Activated naive CD4-positive, alpha-beta T cell treated with anti-CD3 and anti-CD28 coated beads for 36 hours (primary cell): ENCODE data around the gene SOAT1. TPM values are rescaled to one million over a fixed set of nuclear protein-coding genes. Genes with fewer than 3 reads are reported as not detected.

Experiments
- CTCF ChIA-PET: fragments of 350-600 bp; sonication (Branson Sonifier 250); formaldehyde crosslinking; loops from one replicate; lab custom pipeline; 2021; ENCODE audit warnings: antibody characterized with exemption; lab: Charles Lee
- DNase-seq: peaks from one replicate; pipeline ENCODE4 v3.0.0-alpha.2; 2020
- H3K27ac Mint-ChIP-seq: one replicate; pipeline ENCODE4 v1.8.0; 2021; ENCODE audit warnings: mild to moderate bottlenecking, mixed read lengths
- H3K27me3 Mint-ChIP-seq: one replicate; pipeline ENCODE4 v1.8.0; 2021; ENCODE audit warnings: low read depth, mixed read lengths
- H3K36me3 Mint-ChIP-seq: one replicate; pipeline ENCODE4 v1.8.0; 2021; ENCODE audit warnings: low read depth, mixed read lengths
- H3K4me1 Mint-ChIP-seq: one replicate; pipeline ENCODE4 v1.8.0; 2021; ENCODE audit warnings: low read depth, mixed read lengths
- H3K4me3 Mint-ChIP-seq: one replicate; pipeline ENCODE4 v1.8.0; 2021; ENCODE audit warnings: mild to moderate bottlenecking, moderate library complexity, mixed read lengths
- H3K9me3 Mint-ChIP-seq: one replicate; pipeline ENCODE4 v1.8.0; 2021; ENCODE audit warnings: mixed read lengths
- intact Hi-C: fragments of 100-400 bp; cut with micrococcal nuclease; formaldehyde crosslinking; loops from one replicate; pipeline ENCODE4 v1.15.1; 2023
- total RNA-seq, 2 experiments: library from RNA; stranded (reverse); gene quantifications; one replicate each; pipeline ENCODE4 v1.2.3, GENCODE V29; 2021

The SOAT1 gene
- total RNA-seq, 2 experiments from 2014 or later, result 38.8 to 42.4 TPM

DNA sequence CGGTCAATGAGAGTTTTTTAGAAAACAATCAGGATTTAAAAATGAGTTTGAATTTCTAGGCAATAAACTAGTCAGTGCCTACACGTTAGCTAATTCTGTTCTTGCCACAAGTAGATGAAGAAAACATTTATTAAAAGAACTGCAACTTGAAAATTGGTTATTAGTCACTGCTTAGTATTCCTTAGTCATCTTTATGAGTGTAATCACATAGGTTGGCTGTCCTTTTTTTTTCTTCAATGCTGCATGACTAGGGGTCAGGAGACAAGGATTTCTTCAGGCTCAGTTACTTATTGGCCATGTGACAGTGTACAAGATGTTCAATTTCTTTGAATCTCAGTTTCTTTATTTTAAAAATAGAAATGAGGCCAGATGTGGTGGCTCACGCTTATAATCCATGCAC, 17.1 kb downstream of the SOAT1 start:
- Mint-ChIP-seq H3K9me3 (no peaks in the 10 kb centered on the region), H3K4me1 (peaks cover 37% of the 10 kb centered on the region), H3K4me3 (no peak overlapping the region), H3K36me3 (peaks cover 41% of the 10 kb centered on the region), H3K27ac (no peak overlapping the region), H3K27me3 (no peaks in the 10 kb centered on the region)
- no peak for DNase-seq
- intact Hi-C loops, result no loop called here
- CTCF ChIA-PET, result no interaction called here

- Mint-ChIP-seq H3K4me3 (no peak overlapping the region), H3K9me3 (no peaks in the 10 kb centered on the region), H3K4me1 (peaks cover 32% of the 10 kb centered on the region), H3K27me3 (no peaks in the 10 kb centered on the region), H3K27ac (no peak overlapping the region), H3K36me3 (peaks cover 39% of the 10 kb centered on the region)
- DNase-seq, result no peak
- intact Hi-C loops, result no loop called here
- CTCF ChIA-PET, result no interaction called here
Measured at GRCh38 chr1:179311149-179311700, 17.6 kb downstream of the SOAT1 start.

- Mint-ChIP-seq H3K27ac (no peak overlapping the region), H3K9me3 (no peaks in the 10 kb centered on the region), H3K4me3 (no peak overlapping the region), H3K4me1 (peaks cover 35% of the 10 kb centered on the region), H3K27me3 (no peaks in the 10 kb centered on the region), H3K36me3 (peaks cover 30% of the 10 kb centered on the region)
- CTCF ChIA-PET, result interaction anchor here (0.6 kb wide), 1 partner anchor 62 kb away, joined by 3 read pairs; no protein-coding TSS in a partner anchor
- intact Hi-C loops, result no loop called here
- DNase-seq, result no peak
Measured at GRCh38 chr1:179313004-179313403, 19.4 kb downstream of the SOAT1 start.

- no peaks in the 10 kb centered on the region for H3K27me3 Mint-ChIP-seq
- no peaks in the 10 kb centered on the region for H3K9me3 Mint-ChIP-seq
- peaks cover 42% of the 10 kb centered on the region for H3K4me1 Mint-ChIP-seq
- intact Hi-C loops, result no loop called here
- peaks cover 38% of the 10 kb centered on the region for H3K36me3 Mint-ChIP-seq
- DNase-seq, result no peak
- H3K4me3 Mint-ChIP-seq, result no peak overlapping the region
- CTCF ChIA-PET, result no interaction called here
- no peak overlapping the region for H3K27ac Mint-ChIP-seq
Measured at GRCh38 chr1:179314928-179315327, 21.3 kb downstream of the SOAT1 start.

- Mint-ChIP-seq H3K4me1 (peaks cover 36% of the 10 kb centered on the region), H3K27ac (no peak overlapping the region), H3K27me3 (no peaks in the 10 kb centered on the region), H3K9me3 (no peaks in the 10 kb centered on the region), H3K36me3 (peaks cover 43% of the 10 kb centered on the region), H3K4me3 (no peak overlapping the region)
- DNase-seq, result no peak
- intact Hi-C loops, result no loop called here
- CTCF ChIA-PET, result no interaction called here
Measured at GRCh38 chr1:179318491-179318890, 24.9 kb downstream of the SOAT1 start.

- peaks cover 36% of the 10 kb centered on the region for H3K4me1 Mint-ChIP-seq
- H3K4me3 Mint-ChIP-seq, result no peak overlapping the region
- CTCF ChIA-PET, result no interaction called here
- peaks cover 52% of the 10 kb centered on the region for H3K36me3 Mint-ChIP-seq
- DNase-seq, result no peak
- no peak overlapping the region for H3K27ac Mint-ChIP-seq
- H3K27me3 Mint-ChIP-seq, result no peaks in the 10 kb centered on the region
- intact Hi-C loops, result no loop called here
- no peaks in the 10 kb centered on the region for H3K9me3 Mint-ChIP-seq
Measured at GRCh38 chr1:179321533-179322216, 28.1 kb downstream of the SOAT1 start.

DNA sequence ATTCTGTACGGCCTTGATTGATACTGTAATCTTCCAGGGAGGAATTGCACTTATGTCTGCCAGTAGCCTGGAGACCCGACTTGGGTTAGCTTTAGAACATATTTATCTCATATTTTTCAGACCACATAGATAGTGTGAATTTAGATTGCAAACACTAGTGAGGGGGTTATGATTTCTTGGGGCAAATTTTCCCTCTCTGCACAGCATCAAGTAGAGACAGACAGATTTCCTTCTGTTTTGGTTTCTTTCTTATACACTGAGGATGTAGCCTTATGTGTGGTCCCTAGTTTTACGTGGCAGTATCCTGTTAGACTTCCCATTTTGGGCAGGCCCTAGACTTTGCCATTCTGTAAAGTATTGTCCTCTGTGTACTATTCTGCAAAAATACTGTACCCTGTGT, 29.0 kb downstream of the SOAT1 start:
- Mint-ChIP-seq H3K27ac (no peak overlapping the region), H3K4me1 (peaks cover 32% of the 10 kb centered on the region), H3K36me3 (peaks cover 53% of the 10 kb centered on the region), H3K27me3 (no peaks in the 10 kb centered on the region), H3K4me3 (no peak overlapping the region), H3K9me3 (no peaks in the 10 kb centered on the region)
- CTCF ChIA-PET, result interaction anchor here (0.6 kb wide), 1 partner anchor 492 kb away, joined by 3 read pairs; no protein-coding TSS in a partner anchor
- intact Hi-C loops, result no loop called here
- DNase-seq, result no peak

- no peak overlapping the region for H3K27ac Mint-ChIP-seq
- intact Hi-C loops, result no loop called here
- H3K4me3 Mint-ChIP-seq, result no peak overlapping the region
- H3K27me3 Mint-ChIP-seq, result no peaks in the 10 kb centered on the region
- H3K9me3 Mint-ChIP-seq, result no peaks in the 10 kb centered on the region
- CTCF ChIA-PET, result interaction anchor here (0.6 kb wide), 1 partner anchor 105 kb away, joined by 6 read pairs; no protein-coding TSS in a partner anchor
- H3K36me3 Mint-ChIP-seq, result peaks cover 51% of the 10 kb centered on the region
- H3K4me1 Mint-ChIP-seq, result peaks cover 25% of the 10 kb centered on the region
- no peak for DNase-seq
Measured at GRCh38 chr1:179323436-179323835, 29.8 kb downstream of the SOAT1 start.

DNA sequence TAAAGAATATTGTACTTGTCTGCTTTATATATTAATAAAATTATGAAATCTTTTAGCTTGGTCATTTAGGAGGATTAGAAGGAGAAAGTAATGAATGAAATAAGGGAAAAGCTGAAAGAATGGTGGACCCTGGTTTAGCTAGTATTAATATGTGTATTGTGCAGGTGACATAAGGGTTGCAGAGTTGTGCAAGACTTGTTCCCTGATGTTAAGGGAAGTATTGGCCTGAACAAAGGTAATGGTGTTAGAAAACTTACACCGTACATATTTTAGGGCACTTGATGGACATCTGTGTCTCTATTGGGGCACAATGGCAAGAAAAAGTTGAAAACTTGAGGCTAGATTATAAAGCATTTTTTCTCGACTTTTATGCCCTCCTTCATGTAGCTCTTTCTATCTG, 32.2 kb downstream of the SOAT1 start:
- no peaks in the 10 kb centered on the region for H3K9me3 Mint-ChIP-seq
- peaks cover 46% of the 10 kb centered on the region for H3K36me3 Mint-ChIP-seq
- H3K4me1 Mint-ChIP-seq, result peaks cover 26% of the 10 kb centered on the region
- intact Hi-C loops, result no loop called here
- CTCF ChIA-PET, result interaction anchor here (0.6 to 1.3 kb wide), 2 partner anchors 26 to 43 kb away, joined by 3 read pairs; no protein-coding TSS in a partner anchor
- no peak for DNase-seq
- no peaks in the 10 kb centered on the region for H3K27me3 Mint-ChIP-seq
- no peak overlapping the region for H3K4me3 Mint-ChIP-seq
- H3K27ac Mint-ChIP-seq, result no peak overlapping the region

- H3K36me3 Mint-ChIP-seq, result peaks cover 39% of the 10 kb centered on the region
- H3K4me3 Mint-ChIP-seq, result no peak overlapping the region
- CTCF ChIA-PET, result interaction anchor here (1.3 to 1.5 kb wide), 2 partner anchors 34 to 42 kb away, joined by 3 read pairs; partner anchors contain the start of gene SOAT1
- no peak for DNase-seq
- intact Hi-C loops, result no loop called here
- H3K27ac Mint-ChIP-seq, result no peak overlapping the region
- H3K27me3 Mint-ChIP-seq, result no peaks in the 10 kb centered on the region
- no peaks in the 10 kb centered on the region for H3K9me3 Mint-ChIP-seq
- H3K4me1 Mint-ChIP-seq, result peaks cover 22% of the 10 kb centered on the region
Measured at GRCh38 chr1:179326746-179327145, 33.1 kb downstream of the SOAT1 start.

- intact Hi-C loops, result no loop called here
- DNase-seq, result no peak
- no peak overlapping the region for H3K4me3 Mint-ChIP-seq
- CTCF ChIA-PET, result interaction anchor here (1.3 to 1.5 kb wide), 2 partner anchors 34 to 42 kb away, joined by 3 read pairs; partner anchors contain the start of gene SOAT1
- H3K27ac Mint-ChIP-seq, result no peak overlapping the region
- H3K9me3 Mint-ChIP-seq, result no peaks in the 10 kb centered on the region
- H3K36me3 Mint-ChIP-seq, result peaks cover 35% of the 10 kb centered on the region
- no peaks in the 10 kb centered on the region for H3K27me3 Mint-ChIP-seq
- peaks cover 19% of the 10 kb centered on the region for H3K4me1 Mint-ChIP-seq
Measured at GRCh38 chr1:179327196-179327595, 33.6 kb downstream of the SOAT1 start.

DNA sequence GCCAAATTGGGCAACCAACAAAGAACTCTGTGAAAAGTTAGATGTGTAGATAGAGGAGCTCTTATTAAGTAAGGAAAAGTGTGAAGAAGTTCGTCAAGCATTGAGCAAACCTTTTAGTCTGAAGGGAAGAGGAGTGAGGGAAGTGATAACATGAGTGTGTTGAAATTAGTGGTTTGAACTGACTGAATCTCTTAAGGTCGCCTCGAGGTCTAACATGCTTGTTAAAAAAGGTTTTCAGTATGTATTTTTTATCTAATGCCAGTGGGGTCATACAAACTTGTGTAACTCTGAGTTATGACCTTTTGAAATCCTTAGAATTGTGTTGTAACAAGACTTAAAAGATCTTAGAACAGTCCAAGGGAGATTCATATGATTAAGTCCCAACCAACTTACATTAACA, 34.1 kb downstream of the SOAT1 start:
- CTCF ChIA-PET, result interaction anchor here (1.5 kb wide), 1 partner anchor 35 kb away, joined by 3 read pairs; the partner anchor contains the start of gene SOAT1
- H3K4me1 Mint-ChIP-seq, result peaks cover 14% of the 10 kb centered on the region
- H3K27me3 Mint-ChIP-seq, result no peaks in the 10 kb centered on the region
- intact Hi-C loops, result no loop called here
- peaks cover 32% of the 10 kb centered on the region for H3K36me3 Mint-ChIP-seq
- no peak overlapping the region for H3K27ac Mint-ChIP-seq
- H3K4me3 Mint-ChIP-seq, result no peak overlapping the region
- H3K9me3 Mint-ChIP-seq, result no peaks in the 10 kb centered on the region
- DNase-seq, result no peak

DNA sequence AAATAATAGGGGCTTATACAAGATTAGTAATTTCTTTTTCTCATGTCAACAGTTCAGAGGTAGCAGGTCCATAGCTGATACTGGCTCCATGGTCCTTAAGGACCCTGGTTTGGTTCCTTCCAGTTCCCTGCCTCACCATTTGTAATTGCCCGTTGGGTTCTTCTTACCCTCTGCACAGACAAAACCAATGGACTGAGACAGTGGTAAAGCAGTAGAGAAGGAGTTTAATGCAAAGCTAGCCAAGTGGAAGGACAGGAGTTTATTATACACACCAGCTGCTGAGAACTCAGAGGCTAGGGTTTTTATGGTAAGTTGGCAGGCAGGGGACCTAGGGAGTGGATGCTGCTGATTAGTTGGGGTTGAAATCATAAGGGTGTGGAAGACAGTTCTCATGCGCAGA, 36.3 kb downstream of the SOAT1 start:
- Mint-ChIP-seq H3K9me3 (no peaks in the 10 kb centered on the region), H3K4me1 (peaks cover 14% of the 10 kb centered on the region), H3K27ac (no peak overlapping the region), H3K4me3 (no peak overlapping the region), H3K36me3 (peaks cover 32% of the 10 kb centered on the region), H3K27me3 (no peaks in the 10 kb centered on the region)
- intact Hi-C loops, result no loop called here
- no peak for DNase-seq
- CTCF ChIA-PET, result interaction anchor here (1.0 kb wide), 1 partner anchor 213 kb away, joined by 4 read pairs; no protein-coding TSS in a partner anchor
